HepG2 (cell line): ENCODE measurements around the gene PDZD7. TPM values are rescaled to one million over a fixed set of nuclear protein-coding genes. Genes with fewer than 3 reads are reported as not detected.

Experiments
- CREB3 ChIP-seq: sonication (generic); formaldehyde crosslinking; IDR thresholded peaks from 2 replicates; pipeline ENCODE4 v1.5.0; 2020; ENCODE audit warnings: missing genetic modification reagents
- CSRNP2 ChIP-seq: sonication (generic); formaldehyde crosslinking; conservative IDR thresholded peaks from 2 replicates; pipeline ENCODE4 v1.8.0; 2022; ENCODE audit warnings: low read depth, missing genetic modification reagents
- DMAP1 ChIP-seq: IDR thresholded peaks from 2 replicates; pipeline ENCODE4 v1.6.1; 2016
- GTF3A ChIP-seq: sonication (generic); formaldehyde crosslinking; conservative IDR thresholded peaks from 2 replicates; pipeline ENCODE4 v1.4.0; 2020; ENCODE audit warnings: mild to moderate bottlenecking, missing genetic modification reagents
- KLF13 ChIP-seq: sonication (generic); formaldehyde crosslinking; IDR thresholded peaks from 2 replicates; pipeline ENCODE4 v1.4.0; 2020; ENCODE audit warnings: mild to moderate bottlenecking, missing genetic modification reagents
- KLF6 ChIP-seq: IDR thresholded peaks from 2 replicates; pipeline ENCODE4 v1.8.0; 2016; ENCODE audit warnings: missing biosample characterization, missing genetic modification reagents
- RXRA ChIP-seq: sonication (generic); formaldehyde crosslinking; IDR thresholded peaks from 2 replicates; pipeline ENCODE4 v1.5.1; 2020; ENCODE audit warnings: missing genetic modification reagents
- SCMH1 ChIP-seq: sonication (generic); formaldehyde crosslinking; IDR thresholded peaks from 2 replicates; pipeline ENCODE4 v1.9.0; 2021; ENCODE audit warnings: missing genetic modification reagents, mild to moderate bottlenecking, borderline replicate concordance
- TARDBP ChIP-seq: sonication (generic); formaldehyde crosslinking; IDR thresholded peaks from 2 replicates; pipeline ENCODE4 v1.8.0; 2022; ENCODE audit warnings: mild to moderate bottlenecking, missing genetic modification reagents
- ZFP90 ChIP-seq: sonication (generic); formaldehyde crosslinking; IDR thresholded peaks from 2 replicates; pipeline ENCODE4 v1.8.0; 2022; ENCODE audit warnings: missing genetic modification reagents, mild to moderate bottlenecking, inconsistent platforms, borderline replicate concordance
- ZFYVE20 ChIP-seq: sonication (generic); formaldehyde crosslinking; IDR thresholded peaks from 2 replicates; pipeline ENCODE4 v1.8.0; 2023; ENCODE audit warnings: low read depth, mild to moderate bottlenecking, moderate library complexity, missing genetic modification reagents, borderline replicate concordance
- ZNF335 ChIP-seq: sonication (generic); formaldehyde crosslinking; IDR thresholded peaks from 2 replicates; pipeline ENCODE4 v1.4.0; 2020; ENCODE audit warnings: missing genetic modification reagents
- polyA plus RNA-seq, 8 experiments: library from polyadenylated mRNA; depleted of rRNA in 3 of 8; stranded (reverse) in 7 of 8; unstranded in 1 of 8; fragments of >200 nt; fragmentation: Illumina TruSeq in 4 of 8; extraction: Trizol in 4 of 8; gene quantifications; 2 replicates each; pipeline versions ENCODE4 v1.2.1 to v1.2.3, GENCODE V29; 2011 to 2016; ENCODE audit warnings: low read depth in 4 of 8, missing spikeins in 1 of 8, mixed read lengths in 1 of 8; ENCODE audit not compliant: insufficient read depth in 1 of 8
- total RNA-seq, 5 experiments: library from RNA; depleted of rRNA; stranded (reverse); fragments of >200 nt; fragmentation: Illumina TruSeq; extraction: Trizol; gene quantifications; 2 replicates each; pipeline ENCODE4 v1.2.3, GENCODE V29; 2016; ENCODE audit warnings: low read depth in 1 of 5
- TF ChIP-seq, protein P1 (sequence below): sonication (generic); formaldehyde crosslinking; conservative IDR thresholded peaks from 2 replicates; pipeline ENCODE4 v1.4.0; 2020; ENCODE audit warnings: missing genetic modification reagents
- TF ChIP-seq, protein P2 (sequence below), 2 experiments: sonication (generic) in 1 of 2; formaldehyde crosslinking in 1 of 2; IDR thresholded peaks; 2 replicates each; pipeline versions ENCODE4 v1.4.0 to v1.6.1; 2016 to 2020; ENCODE audit warnings: borderline replicate concordance in 1 of 2, low read depth in 1 of 2, mild to moderate bottlenecking in 1 of 2, missing genetic modification reagents in 1 of 2

PDZD7 gene
- total and polyA plus RNA-seq, 2 of the 13 experiments (the other 11 are each of a cell fraction or from before 2014, with no cell fraction given), result 0.58 to 0.73 TPM

- TF ChIP-seq KLF13 (CRISPR knock-in tag) (0 out of 2 replicates have a peak, but pooled peaks have one; percentile 21), DMAP1 (CRISPR knock-in tag) (peak; percentile 91), ZNF335 (CRISPR knock-in tag) (peak; percentile 51; the same call in 1 of the 2 replicates), ZFYVE20 (CRISPR knock-in tag) (no peak), CREB3 (no peak), KLF6 (CRISPR knock-in tag) (no peak), GTF3A (CRISPR knock-in tag) (no peak), CSRNP2 (CRISPR knock-in tag) (no peak), ZFP90 (CRISPR knock-in tag) (peak; percentile 21; the same call in 1 of the 2 replicates), SCMH1 (CRISPR knock-in tag) (no peak), RXRA (peak; percentile 67), TARDBP (peak; percentile 65)
- TF ChIP-seq, protein P1, sequence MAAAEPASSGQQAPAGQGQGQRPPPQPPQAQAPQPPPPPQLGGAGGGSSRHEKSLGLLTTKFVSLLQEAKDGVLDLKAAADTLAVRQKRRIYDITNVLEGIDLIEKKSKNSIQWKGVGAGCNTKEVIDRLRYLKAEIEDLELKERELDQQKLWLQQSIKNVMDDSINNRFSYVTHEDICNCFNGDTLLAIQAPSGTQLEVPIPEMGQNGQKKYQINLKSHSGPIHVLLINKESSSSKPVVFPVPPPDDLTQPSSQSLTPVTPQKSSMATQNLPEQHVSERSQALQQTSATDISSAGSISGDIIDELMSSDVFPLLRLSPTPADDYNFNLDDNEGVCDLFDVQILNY (CRISPR knock-in tag), result no peak
- TF ChIP-seq, protein P2, sequence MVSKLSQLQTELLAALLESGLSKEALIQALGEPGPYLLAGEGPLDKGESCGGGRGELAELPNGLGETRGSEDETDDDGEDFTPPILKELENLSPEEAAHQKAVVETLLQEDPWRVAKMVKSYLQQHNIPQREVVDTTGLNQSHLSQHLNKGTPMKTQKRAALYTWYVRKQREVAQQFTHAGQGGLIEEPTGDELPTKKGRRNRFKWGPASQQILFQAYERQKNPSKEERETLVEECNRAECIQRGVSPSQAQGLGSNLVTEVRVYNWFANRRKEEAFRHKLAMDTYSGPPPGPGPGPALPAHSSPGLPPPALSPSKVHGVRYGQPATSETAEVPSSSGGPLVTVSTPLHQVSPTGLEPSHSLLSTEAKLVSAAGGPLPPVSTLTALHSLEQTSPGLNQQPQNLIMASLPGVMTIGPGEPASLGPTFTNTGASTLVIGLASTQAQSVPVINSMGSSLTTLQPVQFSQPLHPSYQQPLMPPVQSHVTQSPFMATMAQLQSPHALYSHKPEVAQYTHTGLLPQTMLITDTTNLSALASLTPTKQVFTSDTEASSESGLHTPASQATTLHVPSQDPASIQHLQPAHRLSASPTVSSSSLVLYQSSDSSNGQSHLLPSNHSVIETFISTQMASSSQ (IDR thresholded peaks at IDR 0.05; ENCODE audit: low read depth), result 0 out of 2 replicates have a peak, but pooled peaks have one; percentile 17
- TF ChIP-seq, protein P2 (CRISPR knock-in tag; IDR thresholded peaks at IDR 0.05; ENCODE audit: borderline replicate concordance), result 0 out of 2 replicates have a peak, but pooled peaks have one; percentile 60
Measured at GRCh38 chr10:101066146-101066895, 35.4 kb upstream of the PDZD7 start (continued).
